Neural progenitor cell (in vitro differentiated cells): Measurements from ENCODE around the gene PPP2R5C. TPM values are rescaled to one million over a fixed set of nuclear protein-coding genes. Genes with fewer than 3 reads are reported as not detected.

ENCODE experiments used
- DNase-seq: peaks from one replicate; pipeline ENCODE4 v3.0.0-alpha.2; 2016; ENCODE audit warnings: low spot score
- H2AFZ ChIP-seq: fragments of 200-600 bp; sonication (generic); replicated peaks from 2 replicates; pipeline ENCODE4 v1.6.1; 2016; ENCODE audit warnings: antibody characterized with exemption
- H3F3A ChIP-seq: fragments of 200-600 bp; sonication (generic); 2 replicates; pipeline ENCODE4 v1.6.1; 2016; ENCODE audit warnings: antibody characterized with exemption, low read depth
- H3K27ac ChIP-seq: fragments of 200-600 bp; sonication (generic); 2 replicates; pipeline ENCODE4 v1.5.1; 2016; ENCODE audit warnings: mild to moderate bottlenecking
- H3K27me3 ChIP-seq: fragments of 200-600 bp; sonication (generic); 2 replicates; pipeline ENCODE4 v1.6.1; 2016; ENCODE audit warnings: mild to moderate bottlenecking, moderate library complexity
- H3K36me3 ChIP-seq: fragments of 200-600 bp; sonication (generic); 2 replicates; pipeline ENCODE4 v1.5.1; 2016
- H3K4me1 ChIP-seq: fragments of 200-600 bp; sonication (generic); 2 replicates; pipeline ENCODE4 v1.6.1; 2016; ENCODE audit warnings: mixed run types
- H3K4me2 ChIP-seq: fragments of 200-600 bp; sonication (generic); 2 replicates; pipeline ENCODE4 v1.6.1; 2016
- H3K4me3 ChIP-seq: fragments of 200-600 bp; sonication (generic); 2 replicates; pipeline ENCODE4 v1.5.1; 2016
- H3K79me2 ChIP-seq: fragments of 200-600 bp; sonication (generic); 2 replicates; pipeline ENCODE4 v1.6.1; 2016; ENCODE audit warnings: low read depth
- H3K9ac ChIP-seq: fragments of 200-600 bp; sonication (generic); 2 replicates; pipeline ENCODE4 v1.6.1; 2016
- H3K9me3 ChIP-seq: fragments of 200-600 bp; sonication (generic); 2 replicates; pipeline ENCODE4 v1.5.1; 2016; ENCODE audit warnings: low read depth
- H4K20me1 ChIP-seq: fragments of 200-600 bp; sonication (generic); 2 replicates; pipeline ENCODE4 v1.6.1; 2016; ENCODE audit warnings: low read depth
- H3K27ac Mint-ChIP-seq: 3 replicates; pipeline ENCODE4 v1.8.0; 2021; ENCODE audit warnings: mixed read lengths
- H3K27me3 Mint-ChIP-seq: 2 replicates; pipeline ENCODE4 v1.8.0; 2022; ENCODE audit warnings: low read depth, mild to moderate bottlenecking, inconsistent platforms, moderate library complexity, mixed read lengths; ENCODE audit not compliant: insufficient read depth
- H3K36me3 Mint-ChIP-seq: 3 replicates; pipeline ENCODE4 v1.8.0; 2021; ENCODE audit warnings: mixed read lengths
- H3K4me1 Mint-ChIP-seq: 3 replicates; pipeline ENCODE4 v1.8.0; 2021; ENCODE audit warnings: mixed read lengths
- H3K4me3 Mint-ChIP-seq: 3 replicates; pipeline ENCODE4 v1.8.0; 2021; ENCODE audit warnings: mild to moderate bottlenecking, moderate library complexity, mixed read lengths
- H3K9me3 Mint-ChIP-seq: 3 replicates; pipeline ENCODE4 v1.8.0; 2020; ENCODE audit warnings: mixed read lengths
- CTCF ChIP-seq: fragments of 200-600 bp; sonication (generic); IDR thresholded peaks from 2 replicates; pipeline ENCODE4 v1.5.1; 2017; ENCODE audit warnings: antibody characterized with exemption, mild to moderate bottlenecking
- EZH2 ChIP-seq: fragments of 200-600 bp; sonication (generic); IDR thresholded peaks from 2 replicates; pipeline ENCODE4 v1.6.1; 2017; ENCODE audit warnings: antibody characterized with exemption, mild to moderate bottlenecking, moderate library complexity
- EZH2phosphoT487 ChIP-seq: fragments of 200-600 bp; sonication (generic); IDR thresholded peaks from 2 replicates; pipeline ENCODE4 v1.6.1; 2017; ENCODE audit warnings: antibody characterized with exemption
- total RNA-seq: library from RNA; depleted of rRNA; stranded (reverse); fragments of >200 nt; gene quantifications from 2 replicates; pipeline ENCODE4 v1.2.3, GENCODE V29; 2015; ENCODE audit warnings: low replicate concordance

PPP2R5C gene
- total RNA-seq, 1 donor from 2014 or later: 183 TPM

- no peak overlapping the region for H3K27ac ChIP-seq
- H3K4me1 ChIP-seq: no peaks in the 10 kb centered on the region
- H2AFZ ChIP-seq: no peak overlapping the region
- no peak overlapping the region for H3K4me2 ChIP-seq
- H3K4me3 Mint-ChIP-seq: no peak overlapping the region
- H3K36me3 ChIP-seq: no peaks in the 10 kb centered on the region
- H4K20me1 ChIP-seq: peaks cover 45% of the 10 kb centered on the region
- peaks cover 25% of the 10 kb centered on the region for H3K79me2 ChIP-seq
- H3K9me3 Mint-ChIP-seq: no peaks in the 10 kb centered on the region
- no peak overlapping the region for H3K9ac ChIP-seq
- no peaks in the 10 kb centered on the region for H3K27me3 ChIP-seq
- H3K27me3 Mint-ChIP-seq: no peaks in the 10 kb centered on the region
- H3K36me3 Mint-ChIP-seq: peaks cover 33% of the 10 kb centered on the region
- no peaks in the 10 kb centered on the region for H3K4me1 Mint-ChIP-seq
- no peaks in the 10 kb centered on the region for H3K9me3 ChIP-seq
- no peaks in the 10 kb centered on the region for H3F3A ChIP-seq
- no peak overlapping the region for H3K27ac Mint-ChIP-seq
- DNase-seq: no peak
- H3K4me3 ChIP-seq: no peak overlapping the region
- no peak for TF ChIP-seq CTCF
- TF ChIP-seq EZH2phosphoT487: no peak
- no peak for TF ChIP-seq EZH2
Measured at GRCh38 chr14:101859958-101860357, 98.4 kb downstream of the PPP2R5C start.

GRCh38 chr14:101861464-101861863, 100.0 kb downstream of the PPP2R5C start:
- Histone ChIP-seq H3K4me1 (no peaks in the 10 kb centered on the region), H4K20me1 (peaks cover 30% of the 10 kb centered on the region), H3K36me3 (no peaks in the 10 kb centered on the region), H3F3A (no peaks in the 10 kb centered on the region), H3K9me3 (no peaks in the 10 kb centered on the region), H2AFZ (no peak overlapping the region), H3K4me3 (no peak overlapping the region), H3K79me2 (peaks cover 10% of the 10 kb centered on the region), H3K4me2 (no peak overlapping the region), H3K27ac (no peak overlapping the region), H3K27me3 (no peaks in the 10 kb centered on the region), H3K9ac (no peak overlapping the region)
- H3K27me3 Mint-ChIP-seq: no peaks in the 10 kb centered on the region
- no peak overlapping the region for H3K27ac Mint-ChIP-seq
- peaks cover 36% of the 10 kb centered on the region for H3K36me3 Mint-ChIP-seq
- H3K9me3 Mint-ChIP-seq: peaks cover 2% of the 10 kb centered on the region
- no peak overlapping the region for H3K4me3 Mint-ChIP-seq
- no peaks in the 10 kb centered on the region for H3K4me1 Mint-ChIP-seq
- TF ChIP-seq CTCF: no peak
- TF ChIP-seq EZH2: no peak
- no peak for TF ChIP-seq EZH2phosphoT487
- DNase-seq: no peak

GRCh38 chr14:101862177-101862576, 100.7 kb downstream of the PPP2R5C start:
- Mint-ChIP-seq H3K27me3 (no peaks in the 10 kb centered on the region), H3K27ac (no peak overlapping the region), H3K9me3 (peaks cover 2% of the 10 kb centered on the region), H3K36me3 (peaks cover 32% of the 10 kb centered on the region), H3K4me1 (no peaks in the 10 kb centered on the region), H3K4me3 (no peak overlapping the region)
- Histone ChIP-seq H3K36me3 (no peaks in the 10 kb centered on the region), H3F3A (no peaks in the 10 kb centered on the region), H3K4me1 (no peaks in the 10 kb centered on the region), H3K27me3 (no peaks in the 10 kb centered on the region), H3K9me3 (no peaks in the 10 kb centered on the region), H3K4me2 (no peak overlapping the region), H3K79me2 (peaks cover 8% of the 10 kb centered on the region), H3K27ac (no peak overlapping the region), H4K20me1 (peaks cover 24% of the 10 kb centered on the region), H2AFZ (no peak overlapping the region), H3K9ac (no peak overlapping the region), H3K4me3 (no peak overlapping the region)
- DNase-seq: no peak
- TF ChIP-seq EZH2 (no peak), EZH2phosphoT487 (no peak), CTCF (no peak)
